HEK293T (cell line): Measurements from ENCODE around the gene C16orf90.

Source experiments
- CTCF ChIA-PET: fragments of 350-600 bp; formaldehyde crosslinking; extraction: SDS; loops from one replicate; lab custom pipeline; 2021; ENCODE audit warnings: antibody characterized with exemption, inconsistent platforms; lab: Yijun Ruan, JAX
- POLR2A ChIA-PET: fragments of 350-600 bp; formaldehyde crosslinking; extraction: SDS; loops from one replicate; lab custom pipeline; 2020; ENCODE audit warnings: antibody characterized with exemption, inconsistent platforms; lab: Yijun Ruan, JAX
- DNase-seq: peaks from one replicate; pipeline ENCODE4 v3.0.0; 2012; ENCODE audit warnings: mixed read lengths; ENCODE audit errors: extremely low spot score
- ARNT ChIP-seq: fragments of 450-650 bp; IDR thresholded peaks from 2 replicates; pipeline ENCODE4 v1.6.1; 2017; ENCODE audit warnings: mild to moderate bottlenecking
- BHLHE40 ChIP-seq: fragments of 450-650 bp; IDR thresholded peaks from 2 replicates; pipeline ENCODE4 v1.6.1; 2016; ENCODE audit warnings: mild to moderate bottlenecking, moderate library complexity, borderline replicate concordance
- CTBP1 ChIP-seq: fragments of 450-650 bp; IDR thresholded peaks from 2 replicates; pipeline ENCODE4 v1.6.1; 2016; ENCODE audit warnings: borderline replicate concordance
- ELF4 ChIP-seq: fragments of 450-650 bp; IDR thresholded peaks from 2 replicates; pipeline ENCODE4 v1.6.1; 2017; ENCODE audit warnings: antibody characterized with exemption
- FOXA1 ChIP-seq: fragments of 450-650 bp; IDR thresholded peaks from 2 replicates; pipeline ENCODE4 v1.6.1; 2016; ENCODE audit warnings: mild to moderate bottlenecking
- FOXK2 ChIP-seq: fragments of 450-650 bp; IDR thresholded peaks from 2 replicates; pipeline ENCODE4 v1.6.1; 2016; ENCODE audit warnings: mild to moderate bottlenecking
- FOXM1 ChIP-seq: fragments of 450-650 bp; IDR thresholded peaks from 2 replicates; pipeline ENCODE4 v1.6.1; 2017; ENCODE audit warnings: mild to moderate bottlenecking, borderline replicate concordance
- HDGF ChIP-seq: fragments of 450-650 bp; IDR thresholded peaks from 2 replicates; pipeline ENCODE4 v1.6.1; 2017; ENCODE audit warnings: antibody characterized with exemption, borderline replicate concordance
- L3MBTL2 ChIP-seq: fragments of 450-650 bp; conservative IDR thresholded peaks from 2 replicates; pipeline ENCODE4 v1.6.1; 2016; ENCODE audit warnings: mild to moderate bottlenecking
- LEF1 ChIP-seq: fragments of 450-650 bp; IDR thresholded peaks from 2 replicates; pipeline ENCODE4 v1.6.1; 2017; ENCODE audit warnings: mild to moderate bottlenecking, borderline replicate concordance
- NFRKB ChIP-seq: fragments of 450-650 bp; IDR thresholded peaks from 2 replicates; pipeline ENCODE4 v1.6.1; 2016; ENCODE audit warnings: mild to moderate bottlenecking, moderate library complexity
- SP1 ChIP-seq: fragments of 450-650 bp; IDR thresholded peaks from 2 replicates; pipeline ENCODE4 v1.6.1; 2017
- SUZ12 ChIP-seq: fragments of 450-650 bp; IDR thresholded peaks from 2 replicates; pipeline ENCODE4 v1.6.1; 2016; ENCODE audit warnings: mild to moderate bottlenecking
- TARDBP ChIP-seq: fragments of 450-650 bp; IDR thresholded peaks from 2 replicates; pipeline ENCODE4 v1.6.1; 2016
- ZNF384 ChIP-seq: fragments of 450-650 bp; IDR thresholded peaks from 2 replicates; pipeline ENCODE4 v1.6.1; 2016
- TF ChIP-seq, protein P1 (sequence below): fragments of 450-650 bp; IDR thresholded peaks from 2 replicates; pipeline ENCODE4 v1.6.1; 2016

The C16orf90 gene

DNA sequence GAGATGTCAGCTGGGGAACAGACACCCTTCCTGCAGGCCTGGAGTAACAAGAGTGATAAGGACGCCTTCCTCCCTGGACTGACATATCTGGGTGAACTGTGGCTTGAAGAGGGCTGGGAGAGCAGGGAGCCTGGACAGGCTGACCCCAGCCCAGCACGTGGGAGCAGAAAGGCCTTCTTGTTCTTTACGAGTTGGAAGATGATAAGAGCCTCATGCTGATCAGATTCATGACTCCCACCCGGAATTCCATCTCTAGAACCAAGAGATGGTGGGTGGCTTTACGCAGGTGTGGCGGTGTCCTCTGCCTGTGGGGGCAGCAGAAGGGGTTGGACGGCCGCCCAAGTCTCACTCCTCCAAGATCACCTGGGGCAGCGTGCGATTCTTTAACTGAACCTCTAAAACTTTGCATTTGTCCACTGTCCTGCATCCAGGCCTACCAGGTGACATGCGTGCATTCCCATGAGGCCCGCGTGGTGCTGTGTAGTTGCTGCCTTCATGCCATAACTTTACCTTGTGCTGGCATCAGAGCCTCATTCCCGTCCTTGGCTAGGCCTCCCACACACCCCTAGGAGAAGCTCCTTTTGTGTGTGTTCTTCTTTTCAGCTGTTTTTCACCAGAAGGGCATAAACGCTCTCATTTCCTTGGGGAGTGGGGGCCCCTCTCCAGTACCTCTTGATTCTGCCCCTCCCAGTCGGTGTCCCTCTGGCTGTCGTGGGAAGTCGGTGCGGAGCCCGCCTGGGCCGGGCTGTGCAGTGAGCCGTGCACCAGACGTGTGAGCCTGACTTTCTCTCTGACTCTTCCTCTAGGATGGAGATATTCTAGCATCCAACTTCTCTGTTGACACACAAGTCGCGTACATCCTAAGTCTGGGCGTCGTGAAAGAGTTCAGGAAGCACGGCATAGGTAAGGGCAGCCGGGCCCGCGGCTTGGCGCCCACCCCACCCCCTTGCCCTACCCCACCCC, 13.3 kb downstream of the C16orf90 start:
- ChIA-PET POLR2A (no interaction called here), CTCF (no interaction called here)
- TF ChIP-seq NFRKB, result no peak
- TF ChIP-seq L3MBTL2, result no peak
- TF ChIP-seq TARDBP, result no peak
- no peak for TF ChIP-seq SP1
- TF ChIP-seq ARNT, result no peak
- TF ChIP-seq CTBP1, result no peak
- TF ChIP-seq FOXK2, result no peak
- TF ChIP-seq HDGF, result no peak
- no peak for TF ChIP-seq FOXM1
- no peak for TF ChIP-seq LEF1
- TF ChIP-seq SUZ12, result no peak
- TF ChIP-seq, protein P1, sequence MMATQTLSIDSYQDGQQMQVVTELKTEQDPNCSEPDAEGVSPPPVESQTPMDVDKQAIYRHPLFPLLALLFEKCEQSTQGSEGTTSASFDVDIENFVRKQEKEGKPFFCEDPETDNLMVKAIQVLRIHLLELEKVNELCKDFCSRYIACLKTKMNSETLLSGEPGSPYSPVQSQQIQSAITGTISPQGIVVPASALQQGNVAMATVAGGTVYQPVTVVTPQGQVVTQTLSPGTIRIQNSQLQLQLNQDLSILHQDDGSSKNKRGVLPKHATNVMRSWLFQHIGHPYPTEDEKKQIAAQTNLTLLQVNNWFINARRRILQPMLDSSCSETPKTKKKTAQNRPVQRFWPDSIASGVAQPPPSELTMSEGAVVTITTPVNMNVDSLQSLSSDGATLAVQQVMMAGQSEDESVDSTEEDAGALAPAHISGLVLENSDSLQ, result no peak
- no peak for TF ChIP-seq FOXA1
- no peak for TF ChIP-seq ELF4
- no peak for TF ChIP-seq BHLHE40
- DNase-seq, result no peak

DNA sequence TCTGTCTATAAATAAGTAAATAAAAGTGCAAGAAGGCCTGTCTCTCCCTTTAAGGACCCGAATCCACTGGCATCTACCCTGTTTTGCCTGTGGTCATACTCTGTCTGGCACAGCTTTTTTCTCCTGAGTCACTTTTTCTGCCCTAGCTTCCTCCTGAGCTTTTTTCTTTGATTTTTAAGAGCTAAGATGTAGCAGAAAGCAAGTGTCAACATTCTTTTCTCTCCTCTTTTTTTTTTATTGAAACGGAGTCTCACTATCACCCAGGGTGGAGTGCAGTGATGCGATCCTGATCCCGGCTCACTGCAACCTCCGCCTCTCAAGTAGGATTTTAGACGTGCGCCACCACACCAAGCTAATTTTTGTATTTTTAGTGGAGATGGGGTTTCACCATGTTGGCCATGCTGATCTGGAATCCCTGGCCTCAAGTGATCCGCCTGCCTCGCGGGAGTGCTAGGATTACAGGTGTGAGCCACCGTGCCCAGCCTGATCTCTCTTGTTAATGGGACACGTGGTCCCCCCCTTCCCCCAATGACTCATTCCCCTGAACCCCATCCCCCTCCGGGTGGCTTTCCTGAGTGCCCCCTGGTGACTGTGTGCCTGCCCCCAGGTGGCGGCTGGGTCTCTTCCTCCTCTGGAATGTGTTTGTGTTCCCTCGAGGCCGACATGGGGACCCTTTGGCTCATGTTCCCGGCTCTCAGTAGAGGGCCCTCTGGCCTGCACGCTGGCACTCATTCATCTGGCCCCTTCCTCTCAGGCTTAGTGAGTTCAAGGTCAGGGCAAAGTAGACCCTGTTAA, 14.2 kb downstream of the C16orf90 start:
- POLR2A ChIA-PET, result no interaction called here
- CTCF ChIA-PET, result interaction anchor here (0.6 kb wide), 1 partner anchor 178 kb away, joined by 4 read pairs; no protein-coding TSS in a partner anchor
- DNase-seq, result no peak
- TF ChIP-seq TARDBP (no peak), L3MBTL2 (no peak), HDGF (no peak), ELF4 (no peak), ARNT (no peak), FOXM1 (no peak), BHLHE40 (no peak), FOXA1 (no peak), NFRKB (no peak), FOXK2 (no peak), SUZ12 (no peak), SP1 (no peak), CTBP1 (no peak), LEF1 (no peak), ZNF384 (no peak)
- TF ChIP-seq, protein P1, result no peak

DNA sequence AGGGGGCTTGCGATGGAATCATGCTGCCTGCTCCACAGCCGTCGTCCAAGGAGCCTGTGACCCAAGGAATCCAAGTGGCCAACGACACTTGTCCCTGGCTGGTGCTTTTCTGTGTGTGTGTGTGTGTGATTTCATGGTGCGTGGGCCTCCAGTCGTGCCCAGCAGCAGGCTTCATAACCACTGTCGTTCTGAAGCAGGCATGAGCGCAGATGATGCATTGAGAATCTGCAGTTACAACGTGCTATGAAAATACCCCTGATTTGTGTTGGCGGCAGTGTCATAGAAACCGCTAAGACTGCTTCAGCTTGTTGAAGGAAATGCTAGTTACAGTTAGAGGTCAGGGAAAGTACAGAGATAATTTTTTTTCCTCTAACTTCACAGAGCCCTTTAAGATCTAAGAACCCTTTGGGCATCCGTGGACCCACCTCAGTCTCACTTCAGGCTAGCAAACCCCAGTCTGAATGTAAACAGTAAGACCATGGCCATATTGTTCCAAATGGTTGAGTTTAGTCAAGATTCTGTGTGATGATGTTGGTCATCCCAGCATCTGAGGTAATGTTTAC, 15.6 kb downstream of the C16orf90 start:
- DNase-seq, result no peak
- TF ChIP-seq ELF4 (no peak), HDGF (no peak), L3MBTL2 (no peak), FOXK2 (no peak), BHLHE40 (no peak), TARDBP (no peak), SUZ12 (no peak), ZNF384 (no peak)
- TF ChIP-seq, protein P1, result no peak
- ChIA-PET CTCF (no interaction called here), POLR2A (no interaction called here)

DNA sequence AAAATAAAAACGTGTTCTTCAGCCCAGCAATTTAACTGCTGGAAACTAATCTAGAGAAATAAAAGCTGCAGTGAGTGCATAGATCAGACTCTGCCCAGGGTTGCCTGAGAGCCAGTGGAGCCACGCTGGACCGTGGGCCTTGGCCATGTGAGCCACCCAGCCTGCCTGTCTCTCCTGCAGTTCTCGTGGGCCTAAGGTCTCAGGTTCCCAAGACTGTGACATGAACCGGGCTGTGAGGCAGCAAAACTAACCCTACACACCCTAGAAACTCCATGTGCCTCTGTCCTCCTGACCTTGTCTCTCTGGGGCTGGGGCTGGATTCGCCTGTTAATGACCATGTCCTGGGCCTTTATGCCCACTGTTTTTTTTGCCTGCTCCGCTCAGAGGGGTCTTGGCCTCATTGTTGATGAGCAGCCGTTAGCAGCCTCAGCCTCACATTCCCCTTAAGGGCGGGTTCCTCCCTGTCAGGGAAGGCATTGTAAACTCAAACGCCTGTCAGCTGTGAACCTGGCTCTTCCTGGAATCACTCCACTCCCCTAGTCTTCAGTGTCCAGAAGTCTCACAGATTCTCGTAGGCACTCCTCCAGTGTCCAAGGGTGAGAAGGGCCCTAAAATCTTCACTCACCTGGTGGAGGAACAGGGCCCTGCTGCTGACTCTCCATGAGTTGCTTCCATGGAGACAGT, 16.9 kb downstream of the C16orf90 start:
- ChIA-PET CTCF (no interaction called here), POLR2A (no interaction called here)
- no peak for DNase-seq
- no peak for TF ChIP-seq FOXK2
- no peak for TF ChIP-seq HDGF
- TF ChIP-seq CTBP1, result no peak
- TF ChIP-seq FOXA1, result no peak
- no peak for TF ChIP-seq ELF4
- TF ChIP-seq ARNT, result no peak
- TF ChIP-seq NFRKB, result no peak
- TF ChIP-seq, protein P1, result no peak
- no peak for TF ChIP-seq L3MBTL2
- TF ChIP-seq SUZ12, result no peak
- TF ChIP-seq LEF1, result no peak
- TF ChIP-seq BHLHE40, result no peak
- no peak for TF ChIP-seq SP1
- no peak for TF ChIP-seq TARDBP
- TF ChIP-seq ZNF384, result no peak
- TF ChIP-seq FOXM1, result no peak
